GM19328 (cell line): ENCODE measurements around the gene NSFL1C.
"Not testable (repeated sequence)": the region's sequence is repeated elsewhere in the genome, so short reads cannot be mapped to it uniquely, and the experiment has no call there.

Experiments
- ATAC-seq: cut with Tn5 transposase; IDR thresholded peaks from one replicate; pipeline ENCODE4 v1.9.1; 2021; ENCODE audit warnings: mild to moderate bottlenecking, moderate library complexity; ENCODE audit not compliant: unreplicated experiment

NSFL1C gene

GRCh38 chr20:1427457-1428054 is 39.1 kb downstream of the NSFL1C start:
- no peak for ATAC-seq

DNA sequence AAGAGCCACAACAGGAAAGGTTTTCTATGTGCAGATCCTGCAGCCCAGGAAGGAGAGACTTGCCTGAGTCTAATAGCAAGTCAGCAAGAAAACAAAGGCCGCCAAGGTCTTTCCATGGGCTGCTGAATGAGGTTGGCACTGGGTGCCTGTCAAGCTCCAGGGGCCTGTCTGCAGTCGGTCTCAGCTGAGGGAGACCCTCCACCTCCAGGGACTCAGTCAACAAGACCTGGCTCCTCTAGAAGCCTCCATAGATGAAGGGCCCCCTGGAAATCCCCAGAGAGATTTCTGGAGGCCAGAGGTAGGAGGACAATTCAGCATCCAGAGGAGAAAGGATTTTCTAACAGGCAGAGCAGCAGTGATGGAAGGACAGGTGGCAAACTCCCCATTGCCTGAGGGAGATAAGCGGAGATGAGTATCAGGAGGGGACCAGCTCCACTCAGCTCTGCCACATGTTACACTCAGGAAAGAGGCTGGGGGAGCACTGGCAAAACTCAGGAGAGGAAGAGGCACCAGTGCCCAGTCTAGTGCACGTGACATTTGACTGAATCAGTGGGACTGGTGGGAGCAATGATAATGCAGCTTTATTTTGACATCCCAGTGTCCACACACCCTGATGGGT is 40.3 kb downstream of the NSFL1C start:
- ATAC-seq = no peak

DNA sequence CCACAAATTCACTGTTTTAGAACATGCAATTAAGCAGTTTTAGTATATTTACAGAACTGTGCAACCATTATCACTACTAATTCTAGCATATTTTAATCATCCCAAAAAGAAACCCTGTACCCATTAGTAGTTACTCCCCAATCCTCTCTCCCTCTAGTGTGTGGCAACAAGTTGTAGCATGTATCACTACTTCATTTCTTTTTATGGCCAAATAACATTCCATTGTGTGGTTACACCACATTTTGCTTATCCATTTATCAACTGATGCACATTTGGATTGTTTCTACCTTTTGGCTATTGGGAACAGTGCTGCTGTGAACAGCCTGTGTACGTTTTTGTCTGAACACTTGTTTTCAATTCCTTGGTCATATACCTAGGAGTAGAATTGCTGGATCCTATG is 42.3 kb downstream of the NSFL1C start:
- no peak for ATAC-seq

- no peak for ATAC-seq
These were observed 43.0 kb downstream of the NSFL1C start for GRCh38 chr20:1423625-1424106.

- no peak for ATAC-seq
These were observed 43.4 kb downstream of the NSFL1C start for GRCh38 chr20:1423206-1423605.

DNA sequence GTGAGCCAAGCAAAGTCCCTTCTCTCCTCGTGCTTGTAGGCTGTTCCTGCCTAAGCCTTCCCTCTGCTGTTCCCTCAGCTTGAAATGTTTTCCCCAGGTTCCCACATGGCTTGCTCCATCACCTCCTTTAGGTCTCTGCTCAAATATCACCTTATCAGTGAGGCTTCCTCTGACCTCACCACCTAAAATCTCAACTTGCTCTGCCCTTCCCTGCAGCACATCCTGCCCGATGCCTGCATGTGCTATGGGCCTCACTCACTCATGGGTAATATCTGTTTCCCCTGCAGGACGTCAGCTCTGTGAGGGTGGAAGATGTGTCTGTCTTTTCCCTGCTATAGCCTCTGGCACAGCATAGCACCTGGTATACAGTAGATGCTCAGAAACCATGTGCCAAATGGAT is 43.9 kb downstream of the NSFL1C start:
- no peak for ATAC-seq

GRCh38 chr20:1420066-1420465 is 46.6 kb downstream of the NSFL1C start:
- no peak for ATAC-seq

DNA sequence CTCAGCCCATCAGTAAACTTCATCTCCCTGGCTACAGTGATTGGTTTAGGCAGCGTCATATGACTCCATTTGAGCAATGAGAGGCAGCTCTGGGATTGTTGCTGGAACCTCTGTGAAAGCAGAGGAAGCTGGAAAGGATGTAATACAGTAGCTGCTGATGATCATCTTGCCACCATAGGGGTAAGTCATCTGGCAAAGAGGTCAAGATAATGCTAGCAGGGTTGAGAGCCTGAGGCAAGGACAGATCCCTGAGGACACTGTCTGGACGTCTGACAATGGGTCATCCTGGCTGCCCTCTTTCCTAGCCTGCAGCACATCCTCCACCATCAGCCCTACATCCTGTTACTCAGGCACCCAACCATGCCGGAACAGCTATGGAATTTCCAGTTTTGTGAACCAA is 48.3 kb downstream of the NSFL1C start:
- no peak for ATAC-seq

GRCh38 chr20:1417790-1418189 is 48.9 kb downstream of the NSFL1C start:
- no peak for ATAC-seq

GRCh38 chr20:1417273-1417672 is 49.4 kb downstream of the NSFL1C start:
- no peak for ATAC-seq

DNA sequence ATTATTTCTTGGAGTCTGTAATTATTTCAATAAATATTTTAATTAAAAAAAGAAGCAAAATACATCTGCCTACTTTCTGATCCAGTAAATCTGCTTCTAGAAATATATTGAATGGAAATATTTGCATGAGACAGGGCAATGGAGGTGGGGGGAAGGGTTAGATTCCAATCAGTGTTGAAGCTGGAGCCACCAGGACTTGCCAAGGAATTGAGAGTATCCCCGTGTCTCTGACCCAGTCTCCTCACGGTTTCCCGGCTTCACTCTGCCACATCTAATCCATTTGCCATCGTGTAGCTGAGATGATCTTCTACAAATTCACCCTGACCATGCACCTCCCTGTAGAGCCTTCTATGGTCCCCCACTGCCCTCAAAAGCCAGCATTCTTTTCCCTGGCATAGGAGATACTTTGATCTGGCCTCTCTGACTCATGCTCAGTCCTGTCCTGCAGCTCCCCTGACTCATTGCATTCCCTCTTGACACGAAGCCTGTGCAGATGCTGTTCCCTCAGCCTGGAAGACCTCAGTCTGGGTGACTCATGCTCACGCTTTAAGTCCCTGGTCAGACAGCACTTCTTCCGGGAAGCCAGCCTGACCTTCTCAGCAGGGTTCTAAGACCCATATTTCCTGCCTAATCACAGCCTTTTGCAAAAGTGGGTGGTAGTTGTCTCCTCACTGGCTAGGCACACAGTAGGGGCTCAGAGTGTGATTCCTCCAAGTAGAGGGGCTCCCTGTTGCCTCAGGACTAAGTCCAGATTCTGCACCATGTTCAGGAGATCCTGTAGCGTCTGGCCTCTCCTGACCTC is 50.8 kb downstream of the NSFL1C start:
- ATAC-seq = no peak

- ATAC-seq = no peak
These were observed 51.7 kb downstream of the NSFL1C start for GRCh38 chr20:1414982-1415381.

DNA sequence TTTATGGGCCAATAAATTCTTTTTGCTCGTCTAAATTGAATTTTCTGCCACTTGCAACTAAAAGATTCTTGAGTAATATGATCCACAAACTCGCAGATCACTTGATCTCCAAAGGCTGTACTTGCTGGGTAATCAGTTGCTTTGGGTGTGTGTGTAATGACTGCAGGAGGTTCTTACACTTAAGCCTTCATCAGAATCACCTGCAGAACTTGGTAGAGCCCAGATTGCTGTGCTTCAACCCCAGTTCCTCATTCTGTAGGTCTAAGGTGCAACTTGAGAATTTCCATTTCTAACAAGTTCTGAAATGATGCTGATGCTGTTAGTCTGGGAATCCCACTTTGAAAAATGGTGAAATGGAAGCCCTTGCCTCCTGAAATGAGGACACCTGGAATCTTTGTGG is 60.8 kb downstream of the NSFL1C start:
- no peak for ATAC-seq

DNA sequence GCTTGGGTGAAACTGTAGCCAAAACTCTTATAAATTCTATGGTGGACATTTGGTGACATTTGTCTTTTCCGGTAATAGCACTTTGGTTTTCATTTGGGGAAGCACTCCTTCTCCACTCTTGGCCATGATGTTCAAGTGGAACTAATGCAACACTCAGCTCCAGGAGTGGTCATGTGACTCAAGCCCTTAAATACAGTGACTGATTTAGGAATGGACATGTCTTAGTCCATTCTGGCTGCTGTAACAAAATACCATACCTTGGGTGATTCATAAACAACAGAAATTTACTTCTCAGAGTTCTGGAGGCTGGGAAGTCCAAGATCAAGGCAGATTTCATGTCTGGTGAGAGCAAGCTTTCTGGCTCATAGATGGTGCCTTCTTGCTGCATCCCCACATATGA is 63.0 kb downstream of the NSFL1C start:
- ATAC-seq = no peak

DNA sequence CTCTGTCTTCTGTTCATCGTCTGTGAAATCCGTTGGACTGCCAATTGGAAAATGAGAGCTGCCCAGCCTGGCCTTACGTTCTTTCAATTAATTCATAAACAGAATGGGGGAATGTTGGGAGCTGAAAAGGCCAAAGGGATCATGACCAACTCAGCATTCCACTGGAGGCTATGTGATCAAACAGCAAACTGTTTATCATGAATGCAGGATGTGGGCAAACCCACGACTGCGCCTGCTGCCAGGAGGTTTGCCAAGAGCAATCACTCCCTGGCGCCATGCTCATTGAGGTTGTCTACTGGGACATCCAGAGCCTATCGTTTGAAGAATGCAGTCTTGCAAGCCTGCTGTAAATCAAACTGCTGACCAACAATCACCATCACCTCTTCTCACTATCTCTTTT is 64.5 kb downstream of the NSFL1C start:
- no peak for ATAC-seq

DNA sequence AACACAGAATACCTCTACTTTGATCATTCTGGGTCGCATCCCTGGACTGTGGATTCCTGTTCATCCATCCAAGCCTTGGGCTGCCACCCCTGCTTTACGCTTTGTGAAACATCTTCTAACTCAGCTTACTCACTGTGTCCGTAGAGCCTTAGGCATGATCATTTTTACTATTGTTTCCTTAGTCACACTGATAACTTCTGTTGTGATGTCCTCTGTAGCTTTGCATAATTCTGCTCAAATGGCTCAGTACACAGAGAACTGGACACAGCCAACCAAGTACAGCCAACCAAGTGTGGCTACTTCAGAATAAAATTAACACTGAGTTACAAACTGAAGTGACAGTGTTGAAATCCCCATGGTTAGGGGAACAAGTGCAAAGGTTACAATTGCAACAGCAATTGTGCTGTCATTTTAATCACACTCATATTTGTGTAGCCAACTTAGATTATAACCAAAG is 65.2 kb downstream of the NSFL1C start:
- no peak for ATAC-seq

DNA sequence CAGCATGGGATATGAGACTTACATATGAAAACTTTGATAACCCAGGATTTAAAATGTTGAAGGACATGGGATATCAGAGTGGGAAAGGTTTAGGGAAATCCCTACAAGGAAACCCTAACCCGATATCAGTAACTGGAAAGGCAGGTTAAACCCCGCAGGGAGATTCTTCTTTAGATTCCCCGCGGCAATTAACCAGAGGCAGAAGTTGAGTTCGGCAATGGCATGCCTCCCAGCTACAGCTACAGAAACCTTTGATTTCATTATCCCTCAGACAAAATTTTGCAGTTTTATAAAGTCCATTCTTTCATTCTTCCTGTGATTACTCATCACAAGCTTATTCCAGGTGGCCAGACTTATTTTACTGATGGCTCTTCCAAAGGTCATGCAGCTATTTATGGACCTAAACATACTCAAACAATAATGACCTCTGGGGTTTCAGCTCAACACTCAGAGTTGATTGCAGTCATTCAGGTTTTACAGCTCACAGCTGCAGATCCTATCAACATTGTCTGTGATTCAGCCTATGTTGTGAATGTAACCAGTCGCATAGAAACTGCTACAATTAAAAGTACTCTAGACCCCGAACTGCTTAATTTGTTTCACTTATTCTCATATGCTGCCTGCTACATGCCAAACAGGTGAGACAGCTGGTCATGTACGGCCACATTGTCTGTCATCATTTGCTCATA is 66.8 kb downstream of the NSFL1C start:
- ATAC-seq = not testable (repeated sequence)

GRCh38 chr20:1398185-1398584 is 68.5 kb downstream of the NSFL1C start:
- ATAC-seq = not testable (repeated sequence)

GRCh38 chr20:1397710-1398109 is 68.9 kb downstream of the NSFL1C start:
- no peak for ATAC-seq

DNA sequence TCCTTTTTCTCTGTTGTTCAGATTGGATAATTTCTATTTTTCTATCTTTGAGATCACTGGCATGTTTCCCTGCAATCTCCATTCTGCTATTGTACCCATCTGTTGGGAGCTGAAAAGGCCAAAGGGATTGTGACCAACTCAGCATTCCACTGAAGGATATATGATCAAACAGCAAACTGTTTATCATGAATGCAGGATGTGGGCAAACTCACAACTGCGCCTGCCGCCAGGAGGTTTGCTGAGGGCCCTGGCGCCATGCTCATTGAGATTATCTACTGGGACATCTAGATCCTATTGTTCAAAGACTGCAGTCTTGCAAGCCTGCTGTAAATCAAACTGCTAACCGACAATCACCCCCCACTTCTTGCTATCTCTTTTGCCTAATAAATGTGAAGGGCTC is 69.9 kb downstream of the NSFL1C start:
- ATAC-seq = no peak

GRCh38 chr20:1396264-1396663 is 70.4 kb downstream of the NSFL1C start:
- no peak for ATAC-seq
